GM12878 (cell line): Measurements from ENCODE around the gene MRPS14. TPM values are rescaled to one million over a fixed set of nuclear protein-coding genes. Genes with fewer than 3 reads are reported as not detected.

Source experiments
- IKZF1 ChIP-seq: fragments of 450-650 bp; conservative IDR thresholded peaks from 2 replicates; pipeline ENCODE4 v1.6.1; 2017; ENCODE audit warnings: antibody characterized with exemption, mild to moderate bottlenecking
- SMAD5 ChIP-seq: IDR thresholded peaks from 2 replicates; pipeline ENCODE4 v1.6.1; 2016; ENCODE audit warnings: antibody characterized with exemption, low read depth
- TBL1XR1 ChIP-seq: IDR thresholded peaks from 2 replicates; pipeline ENCODE4 v1.6.1; 2012; ENCODE audit warnings: low read depth, low read length, improper control_type of control experiment
- polyA plus RNA-seq, 11 experiments: library from polyadenylated mRNA; depleted of rRNA in 4 of 11; unstranded in 6 of 11; stranded (reverse) in 5 of 11; fragments of >200 nt; fragmentation: Nextera tagmentation in 4 of 11; fragmentation: Illumina TruSeq in 1 of 11; extraction: Ambion mirVana in 4 of 11; extraction: Trizol in 1 of 11; gene quantifications; 1 replicate in 1 of 11; 2 replicates in 10 of 11; pipeline versions ENCODE4 v1.2.1 to v1.2.3, GENCODE V29; 2011 to 2016; ENCODE audit warnings: inconsistent platforms in 2 of 11, missing spikeins in 2 of 11, low read depth in 1 of 11
- total RNA-seq, 4 experiments: library from RNA; depleted of rRNA in 3 of 4; stranded (reverse); fragments of >200 nt in 3 of 4; fragmentation: Illumina TruSeq in 1 of 4; extraction: Trizol in 1 of 4; gene quantifications; 2 replicates each; pipeline versions ENCODE4 v1.2.1 to v1.2.3, GENCODE V29; 2013 to 2021
- TF ChIP-seq, protein P1 (sequence below): IDR thresholded peaks from 2 replicates; pipeline ENCODE4 v1.6.1; 2011; ENCODE audit warnings: low read depth, low read length, improper control_type of control experiment, borderline replicate concordance
- TF ChIP-seq, protein P2 (sequence below): fragments of 450-650 bp; IDR thresholded peaks from 2 replicates; pipeline ENCODE4 v1.6.1; 2017; ENCODE audit warnings: mild to moderate bottlenecking
- TF ChIP-seq, protein P3 (sequence below): fragments of 450-650 bp; formaldehyde crosslinking; IDR thresholded peaks from 2 replicates; pipeline ENCODE4 v1.4.0; 2020; ENCODE audit warnings: mild to moderate bottlenecking, moderate library complexity

MRPS14 gene
- total and polyA plus RNA-seq, 10 of the 15 experiments (the other 5 are each of a cell fraction or from before 2014, with no cell fraction given): 31.1 to 224 (median 50.4) TPM

DNA sequence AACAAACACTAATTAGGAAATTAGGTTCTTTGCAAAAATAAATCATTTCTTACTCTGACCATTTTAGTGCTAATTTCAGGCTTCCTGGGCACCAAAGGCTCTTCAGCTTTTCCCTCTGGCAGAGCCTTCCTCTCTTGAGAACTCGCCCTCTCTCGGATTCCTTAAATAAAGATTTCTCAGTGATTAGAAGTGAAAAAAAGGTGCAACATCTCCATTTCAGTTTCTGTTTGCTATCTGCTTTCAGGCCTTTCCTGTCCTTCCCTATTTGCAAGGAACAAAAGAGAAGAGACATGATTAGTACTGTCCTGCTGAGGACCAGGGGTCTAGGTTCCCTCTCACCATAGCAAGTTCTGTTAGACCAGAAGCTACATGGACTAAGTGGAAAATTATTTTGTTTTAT lies 51.3 kb downstream of the MRPS14 start (continued):
- TF ChIP-seq SMAD5: no peak
- TF ChIP-seq, protein P1, sequence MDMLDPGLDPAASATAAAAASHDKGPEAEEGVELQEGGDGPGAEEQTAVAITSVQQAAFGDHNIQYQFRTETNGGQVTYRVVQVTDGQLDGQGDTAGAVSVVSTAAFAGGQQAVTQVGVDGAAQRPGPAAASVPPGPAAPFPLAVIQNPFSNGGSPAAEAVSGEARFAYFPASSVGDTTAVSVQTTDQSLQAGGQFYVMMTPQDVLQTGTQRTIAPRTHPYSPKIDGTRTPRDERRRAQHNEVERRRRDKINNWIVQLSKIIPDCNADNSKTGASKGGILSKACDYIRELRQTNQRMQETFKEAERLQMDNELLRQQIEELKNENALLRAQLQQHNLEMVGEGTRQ: no peak
- TF ChIP-seq, protein P2, sequence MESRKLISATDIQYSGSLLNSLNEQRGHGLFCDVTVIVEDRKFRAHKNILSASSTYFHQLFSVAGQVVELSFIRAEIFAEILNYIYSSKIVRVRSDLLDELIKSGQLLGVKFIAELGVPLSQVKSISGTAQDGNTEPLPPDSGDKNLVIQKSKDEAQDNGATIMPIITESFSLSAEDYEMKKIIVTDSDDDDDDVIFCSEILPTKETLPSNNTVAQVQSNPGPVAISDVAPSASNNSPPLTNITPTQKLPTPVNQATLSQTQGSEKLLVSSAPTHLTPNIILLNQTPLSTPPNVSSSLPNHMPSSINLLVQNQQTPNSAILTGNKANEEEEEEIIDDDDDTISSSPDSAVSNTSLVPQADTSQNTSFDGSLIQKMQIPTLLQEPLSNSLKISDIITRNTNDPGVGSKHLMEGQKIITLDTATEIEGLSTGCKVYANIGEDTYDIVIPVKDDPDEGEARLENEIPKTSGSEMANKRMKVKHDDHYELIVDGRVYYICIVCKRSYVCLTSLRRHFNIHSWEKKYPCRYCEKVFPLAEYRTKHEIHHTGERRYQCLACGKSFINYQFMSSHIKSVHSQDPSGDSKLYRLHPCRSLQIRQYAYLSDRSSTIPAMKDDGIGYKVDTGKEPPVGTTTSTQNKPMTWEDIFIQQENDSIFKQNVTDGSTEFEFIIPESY: no peak
- no peak for TF ChIP-seq TBL1XR1
- TF ChIP-seq, protein P3, sequence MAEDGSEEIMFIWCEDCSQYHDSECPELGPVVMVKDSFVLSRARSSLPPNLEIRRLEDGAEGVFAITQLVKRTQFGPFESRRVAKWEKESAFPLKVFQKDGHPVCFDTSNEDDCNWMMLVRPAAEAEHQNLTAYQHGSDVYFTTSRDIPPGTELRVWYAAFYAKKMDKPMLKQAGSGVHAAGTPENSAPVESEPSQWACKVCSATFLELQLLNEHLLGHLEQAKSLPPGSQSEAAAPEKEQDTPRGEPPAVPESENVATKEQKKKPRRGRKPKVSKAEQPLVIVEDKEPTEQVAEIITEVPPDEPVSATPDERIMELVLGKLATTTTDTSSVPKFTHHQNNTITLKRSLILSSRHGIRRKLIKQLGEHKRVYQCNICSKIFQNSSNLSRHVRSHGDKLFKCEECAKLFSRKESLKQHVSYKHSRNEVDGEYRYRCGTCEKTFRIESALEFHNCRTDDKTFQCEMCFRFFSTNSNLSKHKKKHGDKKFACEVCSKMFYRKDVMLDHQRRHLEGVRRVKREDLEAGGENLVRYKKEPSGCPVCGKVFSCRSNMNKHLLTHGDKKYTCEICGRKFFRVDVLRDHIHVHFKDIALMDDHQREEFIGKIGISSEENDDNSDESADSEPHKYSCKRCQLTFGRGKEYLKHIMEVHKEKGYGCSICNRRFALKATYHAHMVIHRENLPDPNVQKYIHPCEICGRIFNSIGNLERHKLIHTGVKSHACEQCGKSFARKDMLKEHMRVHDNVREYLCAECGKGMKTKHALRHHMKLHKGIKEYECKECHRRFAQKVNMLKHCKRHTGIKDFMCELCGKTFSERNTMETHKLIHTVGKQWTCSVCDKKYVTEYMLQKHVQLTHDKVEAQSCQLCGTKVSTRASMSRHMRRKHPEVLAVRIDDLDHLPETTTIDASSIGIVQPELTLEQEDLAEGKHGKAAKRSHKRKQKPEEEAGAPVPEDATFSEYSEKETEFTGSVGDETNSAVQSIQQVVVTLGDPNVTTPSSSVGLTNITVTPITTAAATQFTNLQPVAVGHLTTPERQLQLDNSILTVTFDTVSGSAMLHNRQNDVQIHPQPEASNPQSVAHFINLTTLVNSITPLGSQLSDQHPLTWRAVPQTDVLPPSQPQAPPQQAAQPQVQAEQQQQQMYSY: no peak
- TF ChIP-seq IKZF1: peak; percentile 57; the same call in 1 of the 2 replicates
